DMS153 treated with DMSO at 0.1 percent for 48 hours (cell line): ENCODE data around the gene AKNA.

Experiments
- DNase-seq: peaks from one replicate; lab custom pipeline; 2025; ENCODE audit not compliant: unreplicated experiment; lab: John Stamatoyannopoulos, UW

The AKNA gene

GRCh38 chr9:114387680-114388356, at the start of gene AKNA:
AKNA (minus strand) TSS chr9:114387982; CDS start chr9:114381333, 6,649 bp downstream.
- DNase-seq: no peak

- no peak for DNase-seq
Observed at GRCh38 chr9:114437401-114437893, 49.7 kb upstream of the AKNA start.

- peak; percentile 40 for DNase-seq
Observed at GRCh38 chr9:114434878-114435311, 47.1 kb upstream of the AKNA start.

- no peak for DNase-seq
Observed at GRCh38 chr9:114433720-114434255, 46.0 kb upstream of the AKNA start.

- no peak for DNase-seq
Observed at GRCh38 chr9:114433086-114433485, 45.3 kb upstream of the AKNA start.

GRCh38 chr9:114432323-114433067, 44.7 kb upstream of the AKNA start:
- DNase-seq: no peak

- DNase-seq: no peak
Observed at GRCh38 chr9:114431770-114432169, 44.0 kb upstream of the AKNA start.

GRCh38 chr9:114431003-114431402, 43.2 kb upstream of the AKNA start:
- no peak for DNase-seq

- peak; percentile 71 for DNase-seq
Observed at GRCh38 chr9:114430457-114430856, 42.7 kb upstream of the AKNA start.

- DNase-seq: no peak
Observed at GRCh38 chr9:114429488-114429887, 41.7 kb upstream of the AKNA start.

- DNase-seq: no peak
Observed at GRCh38 chr9:114428466-114428865, 40.7 kb upstream of the AKNA start.

GRCh38 chr9:114427644-114428043, 39.9 kb upstream of the AKNA start:
- no peak for DNase-seq

- DNase-seq: no peak
Observed at GRCh38 chr9:114426046-114426948, 38.5 kb upstream of the AKNA start.

- no peak for DNase-seq
Observed at GRCh38 chr9:114425126-114425525, 37.3 kb upstream of the AKNA start.

GRCh38 chr9:114424126-114424525, 36.3 kb upstream of the AKNA start:
- DNase-seq: no peak

- no peak for DNase-seq
Observed at GRCh38 chr9:114423181-114423580, 35.4 kb upstream of the AKNA start.

- no peak for DNase-seq
Observed at GRCh38 chr9:114421147-114421546, 33.4 kb upstream of the AKNA start.

- no peak for DNase-seq
Observed at GRCh38 chr9:114419796-114420195, 32.0 kb upstream of the AKNA start.

- DNase-seq: no peak
Observed at GRCh38 chr9:114418053-114418452, 30.3 kb upstream of the AKNA start.

- no peak for DNase-seq
Observed at GRCh38 chr9:114417511-114417910, 29.7 kb upstream of the AKNA start.

GRCh38 chr9:114416906-114417305, 29.1 kb upstream of the AKNA start:
- DNase-seq: no peak
